Measurements from ENCODE around the gene GTF3A.

DNA sequence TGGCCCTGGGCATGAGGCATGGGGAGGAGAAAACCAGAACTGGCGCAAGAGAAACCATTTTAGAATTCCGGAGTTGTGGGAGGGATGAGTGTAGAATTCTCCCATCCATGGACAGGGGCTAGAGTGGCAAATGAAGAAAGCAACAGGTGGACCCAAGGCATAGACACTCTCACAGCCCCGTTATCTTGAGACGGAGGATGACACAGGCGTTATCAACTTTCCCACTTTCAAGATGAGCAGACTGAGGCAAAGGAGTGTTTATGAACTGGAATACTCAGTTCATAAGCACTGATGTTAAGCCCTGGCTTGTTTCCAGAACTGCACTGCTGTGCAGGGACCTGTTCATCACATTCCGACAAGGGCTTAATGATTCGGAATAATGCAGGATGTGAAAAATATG lies 1.1 kb upstream of the GTF3A start:
- TF ChIP-seq CTCF (IDR thresholded peaks at IDR 0.05) (no peak), ZFX (IDR thresholded peaks at IDR 0.05; ENCODE audit: borderline replicate concordance) (no peak)

All from 22Rv1 (cell line).